ENCODE measurements around the gene PTPRN2.

PTPRN2 gene

DNA sequence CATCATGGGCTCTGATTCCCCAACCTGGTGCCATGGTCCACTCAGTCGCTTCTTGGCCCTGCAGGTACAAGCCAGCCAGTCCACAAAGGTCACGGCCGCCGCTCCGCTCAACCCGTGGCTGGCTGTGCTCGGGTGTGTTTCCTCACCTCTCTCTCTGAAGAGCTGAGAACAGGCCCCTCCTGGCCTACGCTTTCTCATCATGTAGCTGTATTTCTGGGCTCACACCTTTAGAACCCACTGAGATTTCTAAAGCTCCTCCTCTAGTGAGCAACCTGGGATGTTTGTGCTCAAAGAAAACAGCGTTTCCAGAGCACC is 30.2 kb downstream of the PTPRN2 start:
- no peak for DNase-seq (ENCODE audit: low read depth)
- no peak overlapping the region for H3K4me3 ChIP-seq (ENCODE audit: low read depth, low read length)
- TF ChIP-seq, protein P1, sequence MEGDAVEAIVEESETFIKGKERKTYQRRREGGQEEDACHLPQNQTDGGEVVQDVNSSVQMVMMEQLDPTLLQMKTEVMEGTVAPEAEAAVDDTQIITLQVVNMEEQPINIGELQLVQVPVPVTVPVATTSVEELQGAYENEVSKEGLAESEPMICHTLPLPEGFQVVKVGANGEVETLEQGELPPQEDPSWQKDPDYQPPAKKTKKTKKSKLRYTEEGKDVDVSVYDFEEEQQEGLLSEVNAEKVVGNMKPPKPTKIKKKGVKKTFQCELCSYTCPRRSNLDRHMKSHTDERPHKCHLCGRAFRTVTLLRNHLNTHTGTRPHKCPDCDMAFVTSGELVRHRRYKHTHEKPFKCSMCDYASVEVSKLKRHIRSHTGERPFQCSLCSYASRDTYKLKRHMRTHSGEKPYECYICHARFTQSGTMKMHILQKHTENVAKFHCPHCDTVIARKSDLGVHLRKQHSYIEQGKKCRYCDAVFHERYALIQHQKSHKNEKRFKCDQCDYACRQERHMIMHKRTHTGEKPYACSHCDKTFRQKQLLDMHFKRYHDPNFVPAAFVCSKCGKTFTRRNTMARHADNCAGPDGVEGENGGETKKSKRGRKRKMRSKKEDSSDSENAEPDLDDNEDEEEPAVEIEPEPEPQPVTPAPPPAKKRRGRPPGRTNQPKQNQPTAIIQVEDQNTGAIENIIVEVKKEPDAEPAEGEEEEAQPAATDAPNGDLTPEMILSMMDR (IDR thresholded peaks at IDR 0.05; ENCODE audit: control insufficient read depth, extremely low read depth, insufficient read depth), result no peak

DNA sequence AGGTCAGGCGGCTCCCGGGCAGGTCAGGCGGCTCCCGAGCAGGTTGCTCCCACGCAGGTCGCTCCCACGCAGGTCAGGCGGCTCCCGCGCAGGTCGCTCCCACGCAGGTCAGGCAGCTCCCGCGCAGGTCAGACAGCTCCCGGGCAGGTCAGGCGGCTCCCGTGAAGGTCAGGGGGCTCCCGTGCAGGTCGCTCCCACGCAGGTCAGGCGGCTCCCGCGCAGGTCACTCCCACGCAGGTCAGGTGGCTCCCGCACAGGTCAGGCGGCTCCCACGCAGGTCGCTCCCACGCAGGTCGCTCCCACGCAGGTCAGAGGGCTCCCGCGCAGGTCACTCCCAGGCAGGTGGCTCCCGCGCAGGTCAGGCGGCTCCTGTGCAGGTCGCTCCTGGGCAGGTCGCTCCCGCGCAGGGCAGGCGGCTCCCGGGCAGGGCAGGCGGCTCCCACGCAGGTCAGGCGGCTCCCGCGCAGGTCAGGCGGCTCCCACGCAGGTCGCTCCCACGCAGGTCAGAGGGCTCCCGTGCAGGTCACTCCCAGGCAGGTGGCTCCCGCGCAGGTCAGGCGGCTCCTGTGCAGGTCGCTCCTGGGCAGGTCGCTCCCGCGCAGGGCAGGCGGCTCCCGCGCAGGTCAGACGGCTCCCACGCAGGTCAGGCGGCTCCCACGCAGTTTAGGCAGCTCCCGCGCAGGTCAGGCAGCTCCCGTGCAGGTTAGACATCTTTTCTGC is 30.7 kb downstream of the PTPRN2 start:
- H3K4me3 ChIP-seq (ENCODE audit: low read depth, low read length), result no peak overlapping the region
- no peak for DNase-seq (ENCODE audit: low read depth)
- TF ChIP-seq, protein P1 (IDR thresholded peaks at IDR 0.05; ENCODE audit: control insufficient read depth, extremely low read depth, insufficient read depth), result no peak

GRCh38 chr7:158555034-158555520 is 32.5 kb downstream of the PTPRN2 start:
- DNase-seq (ENCODE audit: low read depth), result no peak
- TF ChIP-seq, protein P1 (IDR thresholded peaks at IDR 0.05; ENCODE audit: control insufficient read depth, extremely low read depth, insufficient read depth), result no peak
- H3K4me3 ChIP-seq (ENCODE audit: low read depth, low read length), result no peak overlapping the region

GRCh38 chr7:158550886-158551452 is 36.7 kb downstream of the PTPRN2 start:
- no peak overlapping the region for H3K4me3 ChIP-seq (ENCODE audit: low read depth, low read length)
- TF ChIP-seq, protein P1 (IDR thresholded peaks at IDR 0.05; ENCODE audit: control insufficient read depth, extremely low read depth, insufficient read depth), result no peak

GRCh38 chr7:158550394-158550700 is 37.3 kb downstream of the PTPRN2 start:
- DNase-seq (ENCODE audit: low read depth), result no peak
- TF ChIP-seq, protein P1 (IDR thresholded peaks at IDR 0.05; ENCODE audit: control insufficient read depth, extremely low read depth, insufficient read depth), result no peak
- no peak overlapping the region for H3K4me3 ChIP-seq (ENCODE audit: low read depth, low read length)

More at GRCh38 chr7:158550886-158551452, 36.7 kb downstream of the PTPRN2 start:
- no peak for DNase-seq (ENCODE audit: low read depth)

DNA sequence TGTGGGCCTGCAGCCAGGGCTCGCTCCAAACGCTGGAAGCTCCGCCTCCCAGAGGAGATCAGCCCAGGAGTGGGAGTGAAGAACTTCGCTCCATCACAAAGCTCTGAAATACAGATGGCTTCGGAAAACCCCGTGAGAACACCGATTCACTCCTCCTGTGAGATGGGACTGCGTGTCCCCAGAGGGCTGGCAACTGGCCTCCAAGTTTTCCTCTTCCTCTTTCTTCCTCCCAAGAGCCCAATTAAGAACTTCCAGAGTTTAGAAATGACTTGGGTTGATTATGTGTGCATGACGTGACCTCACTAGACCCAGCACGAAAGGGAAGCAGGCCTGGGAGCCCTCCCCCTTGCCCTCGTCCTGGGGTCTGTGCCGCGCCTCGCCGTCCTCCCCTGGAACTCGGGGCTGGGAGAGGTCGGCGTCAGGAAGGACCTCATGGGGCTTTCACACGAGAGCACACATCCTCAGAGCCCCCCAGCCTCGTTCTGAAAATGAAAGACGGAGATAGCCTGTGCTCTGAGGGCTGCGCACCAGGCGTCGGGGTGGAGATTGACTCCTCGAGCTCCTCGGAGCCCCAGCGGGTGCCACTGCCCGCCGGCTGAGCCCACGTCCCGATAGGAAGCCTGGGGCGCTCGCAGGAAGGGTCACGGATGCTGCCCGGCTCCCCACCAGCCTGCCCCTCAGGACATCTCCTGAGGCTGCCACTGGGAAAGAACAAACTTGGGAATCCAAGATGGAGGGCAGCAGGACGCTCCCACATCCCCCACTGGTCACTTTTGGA is 37.8 kb downstream of the PTPRN2 start:
- peak; percentile 36 for DNase-seq (ENCODE audit: low read depth)
- TF ChIP-seq, protein P1 (IDR thresholded peaks at IDR 0.05; ENCODE audit: control insufficient read depth, extremely low read depth, insufficient read depth), result no peak
- peak overlapping the region; percentile 29; the same call in 1 of the 2 replicates for H3K4me3 ChIP-seq (ENCODE audit: low read depth, low read length)

Data from LNCaP clone FGC (cell line).